HG03103 (cell line): Measurements from ENCODE around the gene SSTR3.
"Not testable (repeated sequence)": the region's sequence is repeated elsewhere in the genome, so short reads cannot be mapped to it uniquely, and the experiment has no call there.

Experiments used
- ATAC-seq: cut with Tn5 transposase; IDR thresholded peaks from one replicate; pipeline ENCODE4 v1.9.1; 2021; ENCODE audit warnings: low read depth; ENCODE audit not compliant: unreplicated experiment

The SSTR3 gene

DNA sequence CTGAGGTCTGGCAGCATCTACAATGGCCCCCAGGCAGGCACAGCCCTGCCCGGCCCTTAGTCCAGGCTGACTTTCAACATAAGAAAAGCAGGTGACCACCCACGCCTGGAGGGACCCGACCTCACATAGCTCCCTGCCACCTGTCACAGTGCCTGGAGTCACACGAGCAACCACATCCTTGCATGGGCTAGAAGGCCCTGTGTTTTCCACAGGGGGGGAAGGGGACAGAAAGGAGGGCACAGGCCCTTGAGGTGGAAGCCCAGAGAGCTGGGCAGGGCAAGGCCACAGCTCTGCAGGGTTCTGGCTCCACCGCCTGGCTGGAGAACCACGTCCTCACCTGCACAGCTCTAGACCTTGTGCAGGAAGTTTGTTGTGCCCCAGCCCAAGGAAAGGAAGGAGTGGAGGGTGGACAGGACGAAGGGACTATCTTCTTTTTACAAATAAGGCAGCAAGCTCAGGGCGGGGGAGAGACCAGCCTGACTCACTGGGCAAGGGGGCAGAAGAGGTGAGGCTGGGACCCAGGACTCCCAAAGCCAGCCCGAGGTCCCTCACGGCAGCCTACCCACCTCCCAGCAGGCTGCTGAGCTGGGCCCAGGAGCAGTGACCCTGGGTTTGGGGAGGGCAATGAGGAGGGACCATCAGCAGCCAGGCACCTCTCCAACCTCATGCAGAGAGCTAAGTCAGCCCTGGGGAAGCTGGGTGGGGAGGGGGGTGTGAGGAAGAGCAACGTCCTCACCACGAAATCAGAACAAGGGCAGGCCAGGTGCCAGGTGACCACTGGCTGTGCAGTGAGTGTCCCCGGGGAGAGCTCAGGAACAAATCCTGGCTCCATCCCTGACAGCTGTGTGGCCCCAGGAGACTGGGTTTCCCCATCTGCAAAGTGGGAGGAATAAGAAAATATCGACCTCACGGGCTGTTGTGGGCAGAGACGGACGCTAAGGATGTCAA is 28.6 kb downstream of the SSTR3 start:
- ATAC-seq: no peak

DNA sequence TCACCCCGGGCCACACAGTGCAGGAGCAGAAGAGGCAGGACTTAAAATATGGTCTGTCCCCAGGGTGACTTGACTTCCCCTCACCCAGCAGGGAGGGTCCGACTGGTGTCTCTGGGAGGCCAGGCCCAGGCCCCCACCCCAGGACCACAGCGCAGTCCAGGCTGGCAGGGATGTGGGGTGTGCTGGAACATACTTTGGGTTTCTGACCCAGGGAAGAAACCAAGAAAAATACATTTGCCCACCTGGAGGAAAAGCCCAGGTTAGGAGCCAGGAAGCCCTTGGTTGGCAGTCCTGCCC is 29.4 kb downstream of the SSTR3 start:
- ATAC-seq: no peak

DNA sequence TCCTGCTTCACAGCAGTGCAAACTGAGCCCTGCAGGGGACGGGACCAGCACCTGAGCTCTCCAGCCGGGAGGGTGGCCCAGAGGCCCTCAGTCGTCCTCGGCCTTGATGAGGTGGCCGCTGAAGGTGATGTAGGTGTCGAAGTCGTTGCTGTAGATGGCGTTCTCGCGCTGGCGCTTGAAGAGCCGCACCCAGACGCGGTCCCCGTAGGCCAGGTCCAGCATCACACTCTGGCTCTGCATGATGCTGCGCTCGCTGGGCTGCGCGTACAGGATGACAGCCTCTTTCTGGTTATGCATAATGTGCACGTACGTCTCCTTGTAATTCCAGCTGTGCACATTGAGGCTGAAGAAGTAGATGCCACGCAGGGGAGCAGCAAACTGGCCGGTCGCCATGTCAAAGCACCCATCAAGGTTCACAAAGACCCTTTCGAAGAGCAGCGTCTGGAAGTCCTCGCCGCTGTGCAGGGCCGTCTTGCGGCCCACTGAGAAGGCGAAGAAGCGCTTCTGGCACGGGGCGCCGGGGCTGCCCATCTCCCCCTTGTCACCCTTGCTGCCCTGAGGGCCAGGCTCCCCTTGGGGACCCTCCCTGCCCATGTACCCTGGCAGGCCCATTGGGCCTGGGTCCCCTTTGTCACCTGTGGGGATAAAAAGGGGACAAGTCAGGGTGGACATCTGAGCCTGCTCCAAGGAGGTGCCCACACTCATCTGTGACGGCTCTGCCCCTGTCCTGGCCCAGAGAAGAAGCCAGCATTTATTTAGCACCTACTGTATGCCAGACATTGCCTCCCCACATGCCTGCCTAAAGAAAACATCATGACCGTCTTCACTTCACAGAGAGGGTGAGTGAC is 30.0 kb downstream of the SSTR3 start:
- ATAC-seq: no peak

DNA sequence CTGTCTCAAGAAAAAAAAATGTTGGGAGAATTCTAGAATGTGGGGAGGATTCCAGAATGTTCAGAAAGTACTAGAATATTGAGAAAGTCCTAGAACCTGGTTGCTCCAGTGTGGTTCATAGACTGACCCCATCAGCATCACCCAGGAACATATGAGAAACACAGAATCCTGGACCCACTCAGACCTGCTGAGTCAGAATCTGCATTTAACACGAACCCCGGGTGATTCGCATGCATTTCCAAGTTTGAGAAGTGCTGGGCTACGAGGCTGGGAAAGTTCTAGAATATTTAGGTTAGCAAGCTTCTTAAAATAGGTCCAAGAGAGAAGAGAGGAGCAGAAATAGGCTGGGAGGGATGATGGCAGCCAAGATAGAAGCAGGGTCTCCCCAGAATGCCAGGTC is 30.6 kb downstream of the SSTR3 start:
- no peak for ATAC-seq

DNA sequence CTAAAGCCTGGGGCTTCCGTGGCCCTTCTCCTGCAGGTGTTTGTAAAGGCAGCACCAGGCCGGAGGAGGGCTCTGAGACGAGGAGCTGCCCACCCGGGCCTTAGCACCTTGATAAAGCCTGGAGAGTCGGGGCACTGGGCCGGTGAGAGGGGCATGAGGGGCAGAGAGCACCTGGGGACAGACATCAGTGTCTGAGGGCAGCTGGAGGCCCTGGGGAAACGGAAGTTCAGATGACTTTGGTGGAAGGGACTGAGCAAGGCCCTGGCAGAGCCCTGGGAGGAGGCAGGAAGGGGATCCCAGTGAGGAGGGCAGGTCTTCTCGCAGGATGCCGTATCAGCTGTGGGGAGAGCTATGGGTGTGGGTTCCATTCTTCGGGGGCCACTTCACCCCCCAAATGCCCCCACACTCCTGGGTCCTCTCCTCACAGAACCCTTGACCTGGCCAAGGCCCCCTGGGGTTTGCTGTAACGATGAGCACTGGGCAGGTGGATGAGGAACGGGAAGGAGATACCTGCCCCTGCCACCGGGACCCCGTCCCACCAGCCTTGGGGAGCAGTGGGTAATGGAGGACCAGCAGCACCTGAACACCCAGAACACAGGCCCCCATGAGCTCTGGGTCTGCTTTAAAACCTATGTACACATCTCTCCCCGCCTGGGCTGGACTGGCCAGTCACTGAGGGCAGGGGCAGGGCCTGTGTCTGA is 31.6 kb downstream of the SSTR3 start:
- no peak for ATAC-seq

DNA sequence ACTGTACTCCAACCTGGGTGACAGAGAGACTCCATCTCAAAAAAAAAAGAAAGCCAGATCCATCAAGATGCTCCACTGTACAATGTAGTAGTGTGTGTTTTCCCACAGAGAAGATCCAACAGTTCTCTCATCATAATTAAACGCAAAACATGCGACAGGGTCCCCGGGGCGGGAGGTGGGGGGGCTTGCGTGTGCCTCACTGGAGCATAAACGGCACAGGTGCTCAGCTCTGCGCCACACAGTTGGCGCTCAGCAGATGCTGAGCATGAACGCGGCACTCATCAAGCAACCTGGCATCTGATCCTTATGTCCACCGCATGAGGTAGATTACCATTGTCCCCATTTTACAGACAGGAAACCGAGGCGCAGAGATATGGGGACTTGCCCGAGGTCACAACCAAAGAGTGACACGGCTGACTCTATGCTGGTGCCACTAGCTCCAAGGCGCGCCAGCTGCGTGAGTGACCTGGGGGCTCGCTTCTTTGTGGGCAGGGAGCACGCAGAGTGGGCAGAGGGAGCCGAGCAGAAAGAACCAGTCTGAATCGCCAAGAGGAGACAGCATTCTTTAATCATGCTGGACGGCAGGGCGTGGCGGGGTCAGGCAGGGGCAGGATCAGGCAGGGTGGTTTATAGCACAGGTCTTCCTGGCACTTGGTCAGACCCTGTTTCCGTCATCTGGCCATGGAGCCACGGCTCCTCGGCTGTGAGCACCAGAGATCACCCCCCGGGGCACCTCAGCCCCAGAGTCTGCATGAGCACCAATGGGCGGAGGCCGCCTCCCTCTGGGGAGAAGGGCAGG is 32.5 kb downstream of the SSTR3 start:
- ATAC-seq: no peak

DNA sequence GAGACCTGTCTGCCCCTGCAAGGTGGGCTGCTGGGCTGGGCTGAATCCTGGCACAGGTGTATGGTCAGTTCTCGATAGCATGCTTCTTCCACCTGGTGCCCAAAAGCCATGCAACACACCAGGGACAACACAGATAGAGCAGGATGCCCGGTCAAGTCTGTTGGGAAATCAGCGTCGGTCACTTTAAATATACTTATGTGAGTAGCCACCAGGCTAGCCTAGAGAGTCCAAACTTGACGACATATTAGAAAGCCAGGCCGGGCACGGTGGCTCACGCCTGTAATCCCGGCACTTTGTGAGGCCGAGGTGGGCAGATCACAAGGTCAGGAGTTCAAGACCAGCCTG is 33.2 kb downstream of the SSTR3 start:
- ATAC-seq: no peak

DNA sequence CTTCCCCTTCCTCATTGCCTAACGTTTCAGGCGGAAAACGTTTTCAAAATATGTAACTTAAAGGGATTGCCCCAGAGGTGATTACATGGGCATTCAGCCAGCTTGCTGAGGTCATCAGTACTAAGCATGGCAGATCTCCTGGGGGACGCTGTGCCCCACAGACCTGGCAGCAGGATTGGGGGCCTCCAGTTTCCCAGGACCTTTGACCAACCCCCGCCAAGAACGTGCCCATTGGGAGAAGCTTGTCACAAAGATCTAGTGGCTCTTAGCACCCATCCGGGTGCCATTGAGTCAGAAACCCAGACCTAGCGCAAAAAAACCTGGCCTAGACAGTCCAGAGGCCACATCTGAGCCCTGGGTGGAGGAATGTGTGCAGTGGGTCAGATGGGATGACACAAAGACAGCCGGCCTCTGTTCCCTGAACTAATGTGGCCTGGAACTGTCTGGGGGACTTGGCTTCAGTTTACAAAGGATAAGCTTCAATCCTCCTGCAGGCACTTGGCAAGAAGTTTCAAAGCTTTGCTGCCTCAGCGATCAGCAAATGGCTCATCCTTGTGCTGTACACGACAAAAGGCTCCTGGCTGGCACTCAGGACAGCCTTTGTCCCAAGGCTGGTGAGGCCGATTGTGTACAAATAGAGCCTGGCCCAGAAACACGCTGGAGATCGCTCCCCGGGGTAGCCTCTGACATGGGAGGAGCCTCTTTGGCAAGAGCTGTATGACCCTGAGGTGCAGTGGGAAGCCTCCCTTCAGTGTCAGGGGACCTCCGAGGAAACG is 33.7 kb downstream of the SSTR3 start:
- no peak for ATAC-seq

DNA sequence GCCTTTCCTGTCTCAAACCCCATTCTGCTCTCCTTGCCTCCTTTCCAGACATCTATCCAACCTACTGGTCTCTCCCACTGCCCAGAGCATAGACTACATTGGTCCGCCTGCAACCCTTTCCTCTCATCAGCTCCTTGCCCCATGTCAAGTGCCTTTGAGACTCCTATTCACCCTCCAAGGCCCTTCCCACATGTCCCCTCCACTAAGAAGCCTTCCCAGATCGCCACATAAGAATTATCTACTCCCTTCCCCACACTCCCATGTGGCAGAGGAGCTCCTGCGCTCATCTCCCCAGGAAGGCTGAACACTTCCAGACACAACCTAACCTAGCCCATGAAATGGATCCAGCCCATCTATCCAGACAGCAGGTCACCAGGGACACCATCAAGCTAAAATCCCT is 34.5 kb downstream of the SSTR3 start:
- no peak for ATAC-seq

DNA sequence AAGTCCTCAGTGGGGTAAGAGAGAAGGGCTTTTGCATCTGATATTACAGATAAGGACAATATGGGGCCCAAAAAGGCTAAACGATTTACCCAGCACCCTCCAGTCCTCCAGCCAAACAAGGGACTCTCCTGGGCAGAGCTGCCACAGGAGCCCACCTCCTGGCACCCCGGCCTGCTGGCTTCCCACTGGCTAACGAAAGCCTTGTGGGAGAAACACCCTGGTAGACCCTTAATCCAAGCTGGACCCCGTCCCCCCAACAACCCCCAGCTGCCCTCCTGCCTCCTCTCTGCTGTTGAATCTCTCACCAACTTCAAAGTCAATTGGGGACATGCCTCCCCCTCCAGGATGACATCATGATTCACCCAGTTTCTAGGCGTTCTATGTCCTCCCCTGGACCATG is 35.1 kb downstream of the SSTR3 start:
- ATAC-seq: no peak

DNA sequence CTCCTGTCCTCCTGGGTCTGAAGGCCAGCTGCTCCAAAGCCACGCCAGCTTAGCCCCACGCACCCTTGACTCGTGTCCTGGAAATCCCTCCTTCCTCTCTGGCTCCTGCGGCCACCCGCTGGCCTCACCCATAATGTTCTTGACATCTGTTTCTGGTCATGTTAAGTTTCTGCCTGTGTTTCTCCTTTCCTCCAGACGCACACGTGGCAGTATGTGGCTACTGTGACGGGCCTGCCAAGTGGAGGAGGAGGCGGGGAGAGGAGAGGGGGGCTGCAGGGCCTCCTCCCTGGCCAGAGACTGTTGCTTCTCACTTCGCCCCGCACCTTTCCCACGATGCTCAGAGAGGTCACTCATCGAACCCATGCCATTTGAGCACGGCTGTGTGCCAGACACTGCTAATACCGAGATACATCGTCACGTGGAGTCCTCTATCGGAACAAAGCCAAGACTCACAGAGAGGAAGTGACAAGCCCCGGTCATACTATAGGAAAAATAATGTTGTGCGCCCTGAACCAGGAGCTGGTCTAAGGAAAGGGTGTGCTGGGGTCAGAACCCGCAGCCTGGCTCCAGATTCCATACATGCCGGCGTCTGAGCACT is 35.7 kb downstream of the SSTR3 start:
- no peak for ATAC-seq

DNA sequence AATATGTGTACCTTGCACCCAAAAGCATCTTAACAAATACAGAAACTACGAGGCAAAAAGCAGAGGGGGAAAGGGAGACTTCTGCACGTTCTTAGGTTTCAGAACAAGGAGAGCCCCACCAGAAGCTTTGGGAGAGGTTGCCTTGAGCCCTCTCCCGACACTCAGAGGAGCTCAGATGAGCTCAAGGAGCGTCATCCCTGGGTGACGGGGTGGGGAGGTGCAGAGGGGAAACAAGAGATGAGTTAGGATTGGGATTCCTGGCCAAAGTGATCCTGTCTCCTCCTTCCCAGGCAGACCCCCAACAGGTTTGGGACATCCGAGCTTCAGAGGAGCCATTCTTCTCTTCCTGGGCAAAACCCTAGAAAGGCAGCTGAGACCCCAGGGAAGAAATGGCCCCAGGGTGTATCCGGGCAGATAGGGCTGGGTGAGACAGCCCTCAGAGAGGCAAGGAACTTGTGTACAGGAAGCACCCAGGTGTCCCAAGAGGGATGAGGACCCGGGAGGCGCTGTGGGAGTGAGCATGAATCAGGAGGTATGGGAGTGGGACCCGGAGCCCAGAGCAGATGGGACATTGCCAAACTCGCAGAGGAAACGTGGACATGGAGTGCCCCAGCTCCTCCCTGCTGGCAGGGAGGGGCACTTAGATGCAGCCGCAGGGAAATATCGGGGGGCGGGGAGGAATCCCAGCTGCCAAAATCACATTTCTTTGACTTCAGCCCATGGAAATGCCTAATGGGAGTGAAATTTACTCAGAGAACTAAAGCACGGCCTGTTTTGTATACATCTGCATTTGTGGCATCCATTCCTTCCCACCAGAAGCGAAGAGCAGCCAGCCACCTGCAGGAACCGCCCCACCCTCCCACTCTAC is 36.6 kb downstream of the SSTR3 start:
- ATAC-seq: no peak

DNA sequence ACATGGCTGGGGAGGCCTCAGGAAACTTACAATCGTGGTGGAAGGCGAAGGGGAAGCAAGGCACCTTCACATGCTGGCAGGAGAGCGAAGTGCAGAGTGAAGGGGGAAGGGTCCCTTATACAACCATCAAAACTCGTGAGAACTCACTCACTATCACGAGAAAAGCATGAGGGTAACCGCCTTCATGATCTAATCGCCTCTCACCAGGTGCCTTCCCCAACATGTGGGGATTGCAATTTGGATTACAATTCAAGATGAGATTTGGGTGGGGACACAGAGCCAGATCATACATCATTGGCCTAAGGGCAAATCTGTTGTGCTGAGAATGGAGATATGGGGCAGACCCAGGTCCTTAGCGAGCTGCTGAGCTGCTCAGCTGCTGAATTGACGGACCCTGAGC is 37.3 kb downstream of the SSTR3 start:
- ATAC-seq: no peak

DNA sequence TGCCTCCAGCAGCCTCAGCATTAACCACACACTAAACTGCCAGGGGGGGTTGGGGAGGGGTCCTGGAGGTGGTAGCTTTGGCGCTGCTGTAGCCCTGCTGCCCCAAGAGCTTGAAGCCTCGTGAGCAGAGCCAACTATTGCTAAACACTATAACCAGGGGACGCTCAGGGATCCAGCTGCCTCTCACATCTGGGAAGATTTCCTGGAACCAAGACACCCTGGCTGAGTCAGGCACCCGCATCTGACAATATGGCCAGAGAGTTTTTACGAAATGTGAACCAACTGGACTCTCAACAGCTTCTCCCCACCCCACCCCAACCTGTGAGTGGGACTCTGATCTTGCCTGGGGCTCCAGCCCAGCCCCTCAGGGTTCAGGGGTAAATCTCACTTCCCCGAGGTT is 38.6 kb downstream of the SSTR3 start:
- ATAC-seq: no peak

DNA sequence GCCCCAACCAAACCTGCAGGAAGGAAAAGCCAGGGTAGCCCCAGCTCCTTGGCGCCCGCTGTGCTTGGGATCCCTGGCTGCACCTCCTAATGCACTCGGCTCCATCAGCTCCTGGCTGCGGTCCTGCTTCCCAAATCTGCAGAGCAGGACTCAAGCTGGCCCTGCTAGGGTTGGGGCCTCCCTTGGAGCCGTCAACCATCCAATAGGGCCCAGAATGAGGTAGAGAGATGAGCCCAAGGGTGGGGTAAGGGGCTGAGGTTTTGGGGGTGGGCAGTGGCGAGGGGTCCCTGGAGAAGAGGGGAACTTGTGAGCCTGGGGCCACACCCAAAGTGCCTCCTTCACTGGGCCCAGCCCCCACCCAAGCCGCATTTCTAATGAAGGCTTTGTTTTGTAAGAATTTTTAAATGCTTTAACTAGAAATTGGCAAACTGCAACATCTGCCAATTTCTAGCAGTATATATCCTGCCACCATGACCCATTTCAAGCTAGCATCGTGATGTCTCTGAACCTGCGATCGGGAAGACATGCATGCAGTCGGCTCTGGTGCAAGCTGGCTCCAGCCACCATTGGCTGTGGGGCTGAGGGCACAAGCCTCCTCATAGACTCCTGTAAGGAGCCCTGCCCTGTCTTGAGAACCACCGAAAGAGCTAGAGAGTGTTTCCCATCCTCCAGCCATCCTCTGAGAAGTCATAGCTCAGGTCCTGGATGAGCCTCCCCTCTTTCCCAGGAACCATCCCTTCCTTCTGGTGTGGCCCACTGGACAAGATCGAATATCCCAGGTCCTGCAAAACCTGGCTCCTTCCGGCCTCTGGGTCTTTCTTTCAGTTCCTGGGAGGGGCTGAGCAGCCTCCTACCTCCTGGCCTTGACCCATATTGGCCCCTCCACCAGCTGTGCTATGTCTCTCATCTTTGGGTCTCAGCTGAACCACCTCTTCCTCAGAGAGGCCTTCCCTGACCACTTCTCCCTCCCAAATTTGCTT is 39.7 kb downstream of the SSTR3 start:
- ATAC-seq: no peak

DNA sequence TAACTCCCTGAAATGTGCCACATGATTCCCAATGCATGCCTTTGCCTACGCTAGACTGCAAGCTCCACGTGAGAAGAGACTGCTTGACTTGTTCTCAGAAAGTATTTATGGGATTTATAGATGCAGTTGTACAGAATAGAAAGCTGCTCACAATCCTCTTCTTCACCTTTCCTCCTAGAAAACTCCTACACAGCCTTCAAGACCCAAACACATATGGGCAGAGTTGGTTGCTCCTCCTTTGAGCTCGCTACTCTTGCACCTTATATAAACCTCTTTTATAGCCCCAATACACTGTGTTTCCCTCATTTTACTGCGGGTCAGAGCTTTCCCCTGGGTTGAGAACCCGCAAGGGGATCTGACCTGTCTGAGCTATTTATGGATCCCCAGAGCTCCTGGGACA is 40.6 kb downstream of the SSTR3 start:
- ATAC-seq: no peak

DNA sequence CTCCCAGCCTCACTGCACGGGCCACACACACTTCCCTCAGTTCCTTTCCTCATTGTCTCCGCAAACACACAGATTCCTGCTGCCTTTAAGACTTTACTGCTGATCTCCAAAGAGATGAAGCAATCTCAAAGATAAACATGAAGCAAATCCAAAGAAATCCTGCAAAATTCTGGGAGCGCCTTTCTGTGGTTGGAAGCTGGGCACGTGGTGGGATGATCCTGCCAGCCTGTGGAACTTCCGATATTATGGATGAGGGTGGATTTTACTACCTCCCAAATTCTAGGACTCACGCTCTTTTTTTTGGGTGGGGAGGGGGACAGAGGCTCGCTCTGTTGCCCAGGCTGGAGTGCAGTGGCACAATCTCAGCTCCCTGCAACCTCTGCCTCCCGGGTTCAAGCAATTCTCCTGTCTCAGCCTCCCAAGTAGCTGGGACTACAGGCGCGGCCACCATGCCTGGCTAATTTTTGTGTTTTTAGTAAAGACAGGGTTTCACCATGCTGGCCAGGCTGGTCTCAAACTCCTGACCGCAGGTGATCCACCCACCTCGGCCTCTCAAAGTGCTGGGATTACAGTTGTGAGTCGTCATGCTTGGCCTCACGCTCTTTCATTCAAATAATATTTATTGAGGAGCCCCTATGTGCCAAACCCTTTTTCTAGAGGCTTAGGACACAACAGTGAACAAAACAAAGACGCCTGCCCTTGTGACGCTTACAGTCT is 41.4 kb downstream of the SSTR3 start:
- not testable (repeated sequence) for ATAC-seq
